22Rv1 (cell line): ENCODE results near the gene FAM234A.

Experiments
- H3K27ac ChIP-seq: fragments of 450-650 bp; 2 replicates; pipeline ENCODE4 v1.5.1; 2017
- CTCF ChIP-seq: fragments of 450-650 bp; IDR thresholded peaks from 2 replicates; pipeline ENCODE4 v1.5.1; 2017; ENCODE audit warnings: mild to moderate bottlenecking
- ZFX ChIP-seq: fragments of 450-650 bp; IDR thresholded peaks from 2 replicates; pipeline ENCODE4 v1.6.1; 2017; ENCODE audit warnings: antibody characterized with exemption, borderline replicate concordance

FAM234A gene

GRCh38 chr16:296806-297510 is 62.3 kb downstream of the FAM234A start:
- TF ChIP-seq CTCF (no peak), ZFX (no peak)
- H3K27ac ChIP-seq, result no peak overlapping the region

- no peak for TF ChIP-seq ZFX
- no peak for TF ChIP-seq CTCF
- H3K27ac ChIP-seq, result no peak overlapping the region
Observed at GRCh38 chr16:297832-298231, 63.2 kb downstream of the FAM234A start.

- TF ChIP-seq ZFX (no peak), CTCF (no peak)
- H3K27ac ChIP-seq, result no peak overlapping the region
Observed at GRCh38 chr16:301235-301634, 66.6 kb downstream of the FAM234A start.

- no peak for TF ChIP-seq ZFX
- H3K27ac ChIP-seq, result no peak overlapping the region
Observed at GRCh38 chr16:301950-302349, 67.3 kb downstream of the FAM234A start.

- no peak for TF ChIP-seq ZFX
- no peak for TF ChIP-seq CTCF
- no peak overlapping the region for H3K27ac ChIP-seq
Observed at GRCh38 chr16:303760-304505, 69.3 kb downstream of the FAM234A start.

- TF ChIP-seq CTCF, result no peak
- no peak for TF ChIP-seq ZFX
- no peak overlapping the region for H3K27ac ChIP-seq
Observed at GRCh38 chr16:305916-306626, 71.5 kb downstream of the FAM234A start.

- no peak overlapping the region for H3K27ac ChIP-seq
- TF ChIP-seq ZFX, result no peak
- TF ChIP-seq CTCF, result no peak
Observed at GRCh38 chr16:306911-307370, 72.3 kb downstream of the FAM234A start.
